DMS153 treated with DMSO at 0.1 percent for 48 hours (cell line): ENCODE data around the gene UNC13B.

Experiments
- DNase-seq: peaks from one replicate; lab custom pipeline; 2025; ENCODE audit not compliant: unreplicated experiment; lab: John Stamatoyannopoulos, UW

Gene UNC13B

GRCh38 chr9:35422346-35422745, 260.5 kb downstream of the UNC13B start:
- no peak for DNase-seq

- no peak for DNase-seq
Measured at GRCh38 chr9:35422753-35423152, 260.9 kb downstream of the UNC13B start.

- no peak for DNase-seq
Measured at GRCh38 chr9:35423499-35423898, 261.7 kb downstream of the UNC13B start.

GRCh38 chr9:35424356-35425352, 262.8 kb downstream of the UNC13B start:
- DNase-seq: no peak

- DNase-seq: no peak
Measured at GRCh38 chr9:35426627-35427026, 264.8 kb downstream of the UNC13B start.

- no peak for DNase-seq
Measured at GRCh38 chr9:35431467-35431866, 269.7 kb downstream of the UNC13B start.

GRCh38 chr9:35432076-35432475, 270.3 kb downstream of the UNC13B start:
- no peak for DNase-seq

GRCh38 chr9:35436933-35437332, 275.1 kb downstream of the UNC13B start:
- DNase-seq: no peak

GRCh38 chr9:35446012-35446411, 284.2 kb downstream of the UNC13B start:
- DNase-seq: no peak

- DNase-seq: no peak
Measured at GRCh38 chr9:35448496-35448895, 286.7 kb downstream of the UNC13B start.

- no peak for DNase-seq
Measured at GRCh38 chr9:35452481-35452880, 290.7 kb downstream of the UNC13B start.

GRCh38 chr9:35453786-35454185, 292.0 kb downstream of the UNC13B start:
- no peak for DNase-seq
